Stimulated activated CD8-positive, alpha-beta memory T cell treated with anti-CD3 and anti-CD28 coated beads, Interleukin-12 subunit alpha, Interleukin-12 subunit beta, amount 100 ng/mL, for 1 hour (primary cell): Measurements from ENCODE around the gene ZNF664.
"Not testable (repeated sequence)": the region's sequence is repeated elsewhere in the genome, so short reads cannot be mapped to it uniquely, and the experiment has no call there.

Source experiments
- DNase-seq: peaks from one replicate; pipeline ENCODE4 v3.0.0-alpha.2; 2020; ENCODE audit warnings: low read depth

ZNF664 gene

DNA sequence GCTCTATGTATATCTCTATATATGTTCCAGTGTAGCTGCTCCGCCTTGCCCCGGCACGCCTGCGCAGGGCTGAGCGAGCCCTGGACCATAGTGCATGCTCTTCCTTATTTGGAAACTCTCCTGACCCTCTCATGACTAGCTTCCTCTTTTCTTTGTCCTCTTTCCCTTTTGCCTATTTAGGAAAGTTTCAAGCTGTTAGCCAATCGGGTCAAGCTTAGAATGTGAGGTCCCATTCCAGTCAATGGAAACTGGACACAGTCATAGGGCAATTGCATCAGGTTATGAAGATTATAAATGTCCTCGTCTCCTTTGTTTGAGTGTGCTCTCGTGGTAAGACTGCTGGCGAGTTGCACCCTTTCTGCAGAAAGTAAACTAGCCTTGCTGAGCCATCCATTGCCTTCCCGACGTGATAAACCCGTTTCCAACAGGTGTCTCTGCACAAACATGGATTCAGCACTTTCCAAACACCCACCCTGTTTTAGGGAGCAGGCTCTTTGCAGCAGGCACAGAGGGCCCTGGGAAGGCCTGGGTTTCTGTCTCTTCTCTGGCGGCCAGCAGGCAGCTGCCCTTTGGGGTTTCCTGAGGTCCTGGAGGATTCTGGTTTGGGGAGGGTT lies 31.3 kb upstream of the ZNF664 start:
- no peak for DNase-seq

DNA sequence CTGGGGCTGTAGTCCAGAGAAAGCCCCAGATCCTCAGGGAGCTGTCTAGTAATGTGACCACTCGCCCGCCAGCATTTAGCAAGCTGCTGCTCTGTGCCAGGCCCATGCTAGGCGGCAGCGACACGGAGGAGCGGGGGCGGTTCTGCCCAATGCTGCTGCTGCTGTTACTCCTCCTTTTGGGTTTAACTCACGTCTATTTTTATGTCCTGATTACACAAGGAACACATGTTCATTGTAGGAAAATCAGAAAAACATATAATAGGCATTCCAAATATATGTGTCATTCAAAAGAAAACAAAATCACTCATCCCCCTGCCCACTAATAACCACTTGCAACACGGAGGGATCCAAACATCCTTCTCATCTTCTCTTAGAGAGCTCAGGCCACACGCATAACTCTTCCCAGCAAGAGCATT lies 30.8 kb upstream of the ZNF664 start:
- no peak for DNase-seq

DNA sequence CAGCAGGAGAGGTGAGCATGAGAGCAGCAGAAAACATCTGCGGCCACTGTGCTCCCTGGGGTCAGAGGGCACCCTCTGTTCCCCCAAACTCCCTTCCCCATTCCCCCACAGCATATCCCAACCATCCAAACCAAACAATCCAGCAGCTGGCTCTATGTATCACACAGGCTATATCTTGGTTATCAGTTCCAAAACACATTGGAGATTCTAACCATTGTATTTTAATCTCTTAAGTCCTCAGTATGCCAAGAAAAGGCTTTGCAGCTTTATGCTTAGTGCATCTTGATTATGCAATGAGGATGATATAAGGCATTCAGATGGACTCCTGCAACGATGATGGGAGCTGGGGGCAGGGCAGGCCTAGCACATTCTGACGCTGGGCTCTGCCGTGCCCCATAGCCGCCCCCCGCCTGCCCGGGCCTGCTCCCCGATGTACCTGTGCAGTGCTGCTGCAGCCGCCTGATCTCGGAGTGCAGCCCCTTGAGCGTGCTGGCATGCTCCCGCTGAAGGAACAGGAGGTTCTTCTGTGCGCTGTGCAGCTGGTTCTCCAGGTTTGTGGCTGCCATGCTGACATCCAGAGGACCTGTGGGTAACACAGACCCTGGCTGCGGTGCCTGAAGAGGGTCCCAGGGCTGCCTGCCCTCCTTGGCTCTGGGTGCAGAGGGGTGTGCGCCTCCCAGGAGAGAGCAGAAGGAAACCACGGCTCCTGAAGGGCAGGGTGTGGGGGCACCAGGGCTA lies 29.9 kb upstream of the ZNF664 start:
- DNase-seq: no peak

DNA sequence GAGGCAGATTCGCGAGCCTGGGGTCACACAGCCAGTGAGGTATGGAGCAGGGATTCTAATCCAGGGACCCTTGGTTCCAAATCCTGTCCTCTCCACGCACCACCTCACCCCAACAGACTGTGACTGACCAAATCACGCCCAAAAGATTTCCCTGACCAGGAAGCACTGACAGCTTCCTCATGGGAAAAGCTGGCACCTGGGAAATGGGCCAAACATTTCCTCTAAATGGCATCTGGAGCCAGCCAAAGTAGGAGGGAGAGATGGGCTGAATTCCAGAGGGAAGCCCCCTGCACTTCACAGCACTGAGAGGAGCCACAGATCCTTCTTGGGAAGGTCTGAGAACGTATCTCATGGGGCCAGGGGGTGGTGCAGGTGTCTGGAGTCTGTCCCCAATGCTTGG lies 29.2 kb upstream of the ZNF664 start:
- no peak for DNase-seq

DNA sequence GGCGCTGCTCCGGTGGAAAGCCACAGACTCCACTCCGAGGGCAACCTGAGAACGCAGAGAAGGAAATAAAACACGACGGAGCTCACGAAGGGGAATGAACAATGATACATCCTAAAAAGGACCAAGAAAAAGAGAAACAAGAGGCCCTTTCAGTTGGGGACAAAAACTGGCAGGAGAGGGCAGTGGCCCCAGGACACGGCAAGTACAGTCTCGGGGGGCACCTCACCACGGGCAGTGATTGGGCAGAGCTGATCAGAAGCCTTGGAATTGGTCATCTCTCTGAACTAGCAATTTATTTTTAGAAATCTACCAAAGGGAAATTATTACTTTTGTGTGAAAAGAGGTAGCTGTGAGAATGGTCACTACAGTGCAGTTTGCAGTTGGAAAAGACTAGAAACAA lies 28.3 kb upstream of the ZNF664 start:
- no peak for DNase-seq

DNA sequence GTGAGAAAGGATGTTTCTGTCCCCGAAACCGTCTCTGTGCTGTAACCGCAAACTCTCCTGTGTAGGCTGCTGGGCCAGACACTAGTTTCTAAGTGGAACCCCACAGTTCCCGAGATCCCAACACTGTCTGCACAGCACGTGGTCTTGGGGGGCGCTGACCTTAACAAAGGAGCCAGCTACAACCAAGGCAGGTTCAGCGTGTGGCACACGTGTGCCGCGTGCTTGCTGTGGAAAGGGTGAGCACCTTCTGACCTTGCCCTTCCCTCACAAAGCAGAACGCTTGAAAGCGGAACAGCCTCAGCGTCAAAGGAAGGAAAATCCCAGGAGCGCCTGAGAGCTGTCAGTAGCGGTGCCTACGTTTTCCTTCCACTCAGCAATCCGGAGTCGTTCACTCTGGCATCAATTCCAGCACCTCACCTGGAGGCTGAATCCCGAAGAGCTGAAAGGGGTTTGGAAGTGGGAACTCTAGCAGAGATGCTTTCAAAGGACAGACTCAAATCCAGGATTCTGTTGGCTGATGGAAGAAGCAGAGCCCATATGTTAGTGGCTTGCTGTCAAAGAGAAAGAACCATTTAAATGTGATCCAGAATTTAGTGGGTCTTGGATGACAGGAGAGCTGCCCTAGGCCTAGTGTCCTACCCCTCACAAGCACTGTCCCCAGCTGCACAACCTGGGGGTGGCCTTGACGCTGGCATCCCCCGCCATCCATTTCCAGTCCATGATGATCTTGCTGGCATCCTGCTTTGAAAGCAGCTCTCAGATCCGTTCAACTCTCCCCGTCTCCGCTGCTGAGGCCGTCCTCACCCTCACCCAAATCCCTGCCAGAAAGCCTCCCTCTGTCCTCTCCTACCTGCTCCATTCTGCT lies 27.5 kb upstream of the ZNF664 start:
- DNase-seq: no peak

DNA sequence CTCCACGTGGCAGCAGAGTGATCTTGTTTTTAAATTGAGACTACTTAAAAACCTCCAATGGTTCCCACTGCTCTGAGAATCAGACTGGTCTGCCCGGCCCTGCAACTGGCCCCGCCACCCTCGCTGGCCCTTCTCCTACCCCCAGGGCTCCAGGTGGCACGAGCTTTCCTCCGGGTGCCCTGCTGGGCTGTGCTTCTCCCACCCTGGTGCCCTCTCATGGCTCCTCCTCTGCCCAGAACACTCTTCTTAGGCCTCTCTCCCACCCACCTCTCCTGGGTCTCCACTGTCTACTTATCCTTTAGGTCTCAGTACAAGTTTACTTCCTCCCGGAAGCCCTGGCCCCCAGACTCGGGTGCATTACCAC lies 26.9 kb upstream of the ZNF664 start:
- no peak for DNase-seq

DNA sequence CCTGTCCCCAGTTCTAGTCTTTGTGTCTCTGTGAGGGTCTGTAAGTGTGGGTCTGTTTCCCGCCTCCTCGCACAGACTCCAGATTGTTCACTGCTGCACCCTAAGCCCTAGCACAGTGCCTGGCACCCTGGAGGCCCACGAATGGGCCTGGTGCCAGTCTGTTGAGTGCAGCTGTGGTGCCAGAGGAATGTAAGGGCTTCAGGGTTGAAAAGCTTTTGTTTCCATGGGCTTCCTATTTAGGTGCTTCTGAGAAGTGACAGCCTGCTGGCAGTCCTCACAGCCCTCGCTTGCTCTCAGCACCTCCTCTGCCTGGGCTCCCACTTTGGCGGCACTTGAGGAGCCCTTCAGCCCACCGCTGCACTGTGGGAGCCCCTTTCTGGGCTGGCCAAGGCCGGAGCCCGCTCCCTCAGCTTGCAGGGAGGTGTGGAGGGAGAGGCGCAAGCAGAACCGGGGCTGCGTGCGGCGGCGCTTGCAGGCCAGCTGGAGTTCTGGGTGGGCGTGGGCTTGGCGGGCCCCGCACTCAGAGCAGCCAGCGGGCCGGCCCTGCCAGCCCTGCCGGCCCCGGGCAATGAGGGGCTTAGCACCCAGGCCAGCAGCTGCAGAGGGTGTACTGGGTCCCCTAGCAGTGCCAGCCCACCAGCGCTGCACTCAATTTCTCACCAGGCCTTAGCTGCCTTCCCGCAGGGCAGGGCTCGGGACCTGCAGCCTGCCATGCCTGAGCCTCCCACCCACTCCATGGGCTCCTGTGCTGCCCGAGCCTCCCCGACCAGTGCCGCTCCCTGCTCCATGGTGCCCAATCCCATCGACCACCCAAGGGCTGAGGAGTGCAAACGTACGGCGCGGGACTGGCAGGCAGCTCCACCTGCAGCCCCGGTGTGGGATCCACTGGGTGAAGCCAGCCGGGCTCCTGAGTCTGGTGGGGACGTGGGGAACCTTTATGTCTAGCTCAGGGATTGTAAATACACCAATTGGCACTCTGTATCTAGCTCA lies 26.2 kb upstream of the ZNF664 start:
- not testable (repeated sequence) for DNase-seq

DNA sequence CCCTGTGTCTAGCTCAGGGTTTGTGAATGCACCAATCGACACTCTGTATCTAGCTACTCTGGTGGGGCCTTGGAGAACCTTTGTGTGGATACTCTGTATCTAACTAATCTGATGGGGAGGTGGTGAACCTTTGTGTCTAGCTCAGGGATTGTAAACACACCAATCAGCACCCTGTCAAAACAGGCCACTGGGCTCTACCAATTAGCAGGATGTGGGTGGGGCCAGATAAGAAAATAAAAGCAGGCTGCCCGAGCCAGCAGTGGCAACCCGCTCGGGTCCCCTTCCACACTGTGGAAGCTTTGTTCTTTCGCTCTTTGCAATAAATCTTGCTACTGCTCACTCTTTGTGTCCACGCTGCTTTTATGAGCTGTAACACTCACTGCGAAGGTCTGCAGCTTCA lies 25.5 kb upstream of the ZNF664 start:
- DNase-seq: not testable (repeated sequence)

DNA sequence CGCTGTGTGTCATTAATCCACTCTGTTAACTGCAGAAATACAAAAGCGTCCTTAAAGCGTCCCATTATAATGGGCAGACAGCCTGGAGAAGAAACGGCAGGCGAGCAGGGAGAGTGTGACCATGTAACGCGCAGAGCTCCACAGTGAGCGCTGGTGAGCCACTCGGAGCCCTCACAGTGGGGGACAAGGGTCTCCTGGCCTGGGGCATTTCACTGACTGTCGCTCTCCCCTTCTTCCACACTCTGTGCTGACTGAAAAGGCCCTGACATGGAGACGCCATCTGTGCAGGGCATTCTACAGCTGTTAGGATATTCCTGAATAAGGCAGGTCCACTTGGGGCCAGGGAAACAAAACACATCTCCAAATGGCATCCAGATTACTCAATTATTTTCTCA lies 24.6 kb upstream of the ZNF664 start:
- no peak for DNase-seq

DNA sequence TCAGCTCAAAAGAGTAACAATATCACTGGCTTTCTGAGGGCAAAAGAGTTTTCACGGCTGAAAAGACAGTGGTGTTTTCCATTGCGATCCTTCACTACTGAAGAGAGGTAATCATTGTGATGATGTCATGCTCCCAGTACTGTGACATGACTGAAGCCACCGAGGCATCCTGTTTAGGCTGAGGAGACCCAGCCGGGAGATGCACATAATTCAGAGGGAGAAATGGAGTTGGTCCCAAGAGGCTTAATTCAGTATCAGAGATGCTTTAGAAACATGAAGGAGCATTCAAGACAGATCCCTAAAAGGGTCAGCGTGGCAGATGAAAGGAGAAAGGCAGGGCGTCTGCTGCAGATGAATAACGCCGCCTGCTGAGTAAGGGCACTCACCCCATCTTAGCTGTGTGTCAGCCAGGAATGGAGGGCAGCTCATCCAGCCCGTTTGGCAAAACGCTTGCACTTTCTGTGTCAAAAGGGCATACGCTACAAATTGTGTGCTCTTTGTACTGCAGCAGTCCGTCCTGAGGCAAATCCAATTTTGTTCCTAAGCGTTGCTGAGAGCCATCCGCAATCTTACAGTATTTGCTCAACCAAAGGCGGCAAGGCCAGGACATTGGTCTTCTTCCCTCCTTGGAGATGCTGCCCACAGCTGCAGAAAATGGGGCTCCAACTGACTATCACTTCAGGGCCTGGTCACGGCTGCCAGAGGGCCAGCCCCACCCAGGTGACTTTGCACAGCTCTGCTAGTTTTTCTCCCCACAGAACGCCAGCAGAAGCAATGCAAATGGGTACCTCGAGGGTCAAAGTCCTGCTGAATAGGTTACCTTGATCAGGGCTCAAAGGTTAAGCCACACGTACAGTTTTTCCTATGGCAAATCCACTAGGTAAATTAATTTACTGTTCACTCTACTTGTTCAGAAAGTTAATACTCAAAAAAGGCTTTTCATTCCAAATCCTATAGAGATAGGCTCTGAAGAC lies 23.9 kb upstream of the ZNF664 start:
- no peak for DNase-seq

DNA sequence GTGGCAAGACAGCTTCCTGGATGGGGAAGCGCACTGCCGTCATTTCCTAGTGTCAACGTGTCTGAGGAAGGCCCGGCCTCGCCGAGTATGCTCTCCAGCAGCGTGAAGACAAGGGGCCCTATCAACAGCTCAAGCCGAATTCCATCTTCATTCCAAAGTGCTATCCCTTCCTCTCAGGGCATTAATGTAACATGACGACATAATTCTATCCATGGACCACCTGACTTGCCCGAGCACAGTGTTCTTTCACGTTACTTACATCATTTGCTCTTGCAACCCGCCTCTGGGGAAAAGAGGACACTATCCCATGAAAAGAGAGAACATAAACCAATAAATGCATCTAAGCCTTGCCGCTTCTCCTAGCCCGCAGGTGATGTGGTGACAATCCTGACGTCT lies 23.2 kb upstream of the ZNF664 start:
- DNase-seq: no peak

DNA sequence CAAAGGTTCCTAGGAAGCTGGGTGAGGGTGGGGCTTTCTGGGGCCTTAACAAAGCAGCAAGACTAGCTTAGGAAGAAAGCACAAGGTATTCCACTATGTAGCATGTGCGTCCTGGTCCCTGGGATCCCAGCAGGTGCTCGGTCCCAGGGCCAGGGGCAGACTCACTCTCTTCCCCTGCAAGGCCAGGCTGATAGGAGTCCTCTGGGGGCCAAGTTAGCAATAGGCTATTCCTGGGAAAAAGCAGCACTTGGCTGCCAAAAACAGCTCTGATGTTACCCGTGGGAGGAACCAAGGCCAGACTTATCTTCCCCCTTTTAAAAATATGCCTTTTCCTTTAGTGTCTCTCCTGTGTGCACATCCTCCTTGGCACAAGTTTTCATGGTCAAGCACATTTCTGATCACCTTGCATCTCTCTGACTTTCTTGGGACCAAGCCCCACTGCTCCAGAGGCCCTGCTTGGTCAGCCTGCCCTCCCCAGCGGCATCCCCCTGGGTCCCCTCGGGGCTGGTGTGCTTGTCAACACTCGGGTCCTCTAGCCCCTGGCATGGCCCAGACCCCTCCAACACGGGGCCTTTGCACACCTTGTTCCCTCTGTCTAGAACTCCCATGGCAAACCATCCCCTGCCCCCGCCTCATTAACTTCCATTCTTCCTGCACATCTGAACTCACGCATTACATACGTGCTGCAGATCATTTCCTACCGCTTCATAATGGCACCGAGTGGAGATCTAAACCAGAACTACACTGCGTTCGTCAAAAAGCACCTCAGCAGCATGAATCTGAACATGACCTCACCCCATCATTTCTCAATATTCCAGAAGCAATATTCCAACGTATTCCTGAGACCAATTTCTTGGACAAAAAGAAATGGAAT lies 22.3 kb upstream of the ZNF664 start:
- DNase-seq: no peak

DNA sequence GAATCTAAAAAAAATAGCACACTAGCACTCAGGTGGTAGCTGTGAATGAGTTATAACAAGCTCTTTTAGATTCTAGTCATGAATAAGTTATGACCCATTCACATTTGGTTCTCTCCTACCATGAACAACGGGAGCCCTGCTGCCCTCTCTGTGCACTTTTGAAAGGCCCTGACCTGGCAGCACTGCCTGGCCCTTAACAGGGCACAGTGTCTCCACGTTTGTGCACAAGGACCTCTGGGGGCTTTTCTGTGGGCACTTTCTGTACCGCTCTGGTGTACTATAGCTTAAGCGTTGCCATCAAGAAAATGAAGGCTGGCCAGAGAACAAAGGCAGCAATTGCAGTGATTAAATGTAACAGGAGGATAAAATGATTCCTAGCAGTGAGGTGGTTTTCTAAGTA lies 21.5 kb upstream of the ZNF664 start:
- DNase-seq: no peak

DNA sequence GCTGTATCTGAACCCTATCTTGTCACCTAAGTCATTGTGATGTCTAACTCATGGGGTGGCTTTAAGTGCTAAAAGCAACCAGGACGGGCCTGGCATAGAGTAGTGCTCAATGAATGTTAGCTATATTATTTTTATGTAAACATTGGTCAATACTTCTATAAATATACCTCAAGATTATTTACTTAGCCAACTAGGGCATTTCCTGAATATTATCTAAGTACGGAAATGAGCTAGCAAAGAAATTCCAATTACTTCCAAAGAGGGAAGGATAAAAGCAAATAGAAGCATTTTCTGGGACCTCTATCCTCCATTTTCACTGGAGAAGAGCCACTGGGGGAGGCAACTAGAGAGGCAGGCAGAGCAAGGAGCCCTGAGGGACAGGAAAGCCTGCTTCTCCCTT lies 21.0 kb upstream of the ZNF664 start:
- DNase-seq: no peak

DNA sequence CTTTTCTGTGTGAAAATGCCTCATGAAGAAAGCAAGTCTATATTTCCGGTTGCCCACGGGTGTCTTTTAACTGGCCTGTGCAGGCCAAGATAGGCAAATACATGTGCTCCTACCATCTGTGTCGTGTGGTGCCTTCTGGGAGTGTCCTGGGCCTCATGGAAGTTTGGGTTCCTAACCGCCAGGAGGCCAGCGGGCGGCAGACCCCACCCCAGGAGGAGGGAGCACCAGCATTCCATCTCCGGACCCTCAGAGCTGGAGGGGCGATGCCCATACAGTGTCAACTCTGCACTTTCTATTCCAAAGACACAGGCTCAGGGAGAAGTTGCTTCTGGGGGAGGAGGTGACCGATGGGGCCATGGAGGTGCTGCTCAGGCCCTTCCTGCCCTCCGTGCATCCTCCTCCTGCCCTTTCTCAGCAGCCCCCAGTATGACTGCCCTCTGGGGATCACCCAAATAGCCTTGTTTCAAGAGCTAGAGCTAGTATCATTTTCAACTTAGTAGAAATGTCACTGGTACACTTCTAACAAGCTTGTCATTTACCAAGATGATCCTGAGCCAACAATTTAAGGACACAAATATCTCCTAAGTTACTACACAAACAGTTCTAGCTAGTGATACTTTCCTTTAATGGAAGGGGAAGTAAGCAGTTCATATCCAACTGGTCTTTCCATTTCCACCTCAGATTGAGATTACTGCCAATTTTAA lies 18.2 kb upstream of the ZNF664 start:
- no peak for DNase-seq

DNA sequence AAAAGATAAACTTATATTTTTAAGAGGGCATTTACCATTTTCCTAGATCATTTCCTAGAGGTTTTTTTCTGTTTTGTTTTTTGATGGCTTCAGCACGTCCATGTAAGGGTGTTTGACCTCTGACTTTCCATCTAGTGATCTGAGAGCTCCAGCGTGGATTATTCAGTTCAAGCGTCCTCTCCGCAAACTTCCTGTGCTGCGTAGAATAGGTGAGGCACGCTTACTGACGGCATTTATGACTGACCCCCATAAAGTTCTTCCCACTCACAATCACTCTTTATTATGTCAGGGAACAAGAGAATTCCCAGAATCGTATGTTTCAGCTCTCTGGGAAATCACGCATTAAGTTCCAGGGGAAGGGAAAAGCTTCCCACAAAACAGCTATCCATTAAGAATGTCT lies 16.8 kb upstream of the ZNF664 start:
- DNase-seq: no peak

DNA sequence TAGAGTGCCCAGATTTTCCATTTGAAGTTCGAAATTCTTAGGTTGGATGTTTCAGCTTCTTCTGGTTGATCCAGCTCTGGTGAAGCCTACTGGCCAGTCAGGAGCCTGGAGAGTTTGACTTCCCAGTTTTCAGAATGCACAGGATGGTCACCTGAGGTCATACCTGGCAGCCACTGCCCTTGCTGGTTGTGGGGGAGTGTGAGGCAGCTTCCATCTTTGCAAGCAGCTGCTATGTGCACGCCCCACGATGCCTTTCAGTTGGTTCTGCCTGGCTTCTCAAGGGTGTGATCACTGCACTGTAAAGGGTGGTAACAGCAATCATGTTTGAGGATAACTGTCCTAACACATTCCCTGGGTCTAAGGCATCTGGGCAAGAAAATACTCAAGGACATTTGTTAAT lies 15.8 kb upstream of the ZNF664 start:
- no peak for DNase-seq

DNA sequence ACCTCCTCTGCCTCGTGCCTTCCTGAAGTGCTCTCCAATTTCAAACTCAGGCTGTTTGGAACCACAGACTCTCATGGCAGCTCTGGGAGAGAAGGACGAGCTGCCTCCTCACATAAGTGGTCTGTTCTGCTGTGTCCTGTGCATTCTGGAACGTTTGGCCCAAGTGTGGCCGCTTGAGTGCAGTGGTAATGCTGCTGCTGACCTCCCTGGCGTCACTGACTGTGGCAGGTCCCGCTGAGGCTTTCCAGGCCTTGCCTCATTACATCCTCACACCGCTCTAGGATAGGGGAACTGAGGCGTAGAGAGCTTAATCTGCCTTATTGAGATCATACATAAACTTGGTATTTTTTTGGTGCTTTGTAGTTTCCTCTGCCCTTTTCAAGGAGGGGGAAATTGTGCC lies 14.6 kb upstream of the ZNF664 start:
- no peak for DNase-seq
